ENCODE measurements around the gene TAS2R60. TPM values are rescaled to one million over a fixed set of nuclear protein-coding genes. Genes with fewer than 3 reads are reported as not detected.
"Not testable (repeated sequence)": the region's sequence is repeated elsewhere in the genome, so short reads cannot be mapped to it uniquely, and the experiment has no call there.

Gene TAS2R60
- total and polyA plus RNA-seq, 4 experiments from 2014 or later: 0.36 to 1.4 (median 0.92) TPM

DNA sequence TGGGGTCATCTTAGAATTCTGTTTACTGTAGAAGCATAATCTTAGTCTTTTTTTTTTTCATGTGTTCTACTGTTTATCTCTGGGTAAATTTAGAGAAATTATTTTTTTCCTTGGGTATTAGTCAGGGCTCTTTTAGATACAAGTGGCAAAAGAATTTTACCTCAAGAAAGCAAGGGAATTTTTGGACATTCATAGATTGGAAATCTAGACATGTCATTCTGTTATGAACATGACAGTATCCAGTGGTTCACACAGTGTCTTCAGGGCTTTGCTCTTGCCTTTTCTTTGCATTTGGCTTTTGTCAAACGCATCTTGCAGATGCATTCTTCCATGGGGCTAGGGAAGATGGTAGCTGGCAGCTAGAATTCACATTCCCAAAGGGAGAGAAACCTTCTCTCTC is 20.7 kb downstream of the TAS2R60 start:
- no peak for DNase-seq
- peaks cover 3 to 11% (median 7%) of the 10 kb centered on the region in 8 donors for H3K9me3 Mint-ChIP-seq
- H3K4me3 ChIP-seq (ENCODE audit: low read length in 2 of 2): no peak overlapping the region
- no peaks in the 10 kb centered on the region for H3K9me3 ChIP-seq (ENCODE audit: control insufficient read depth in 1 of 2, low read length in 2 of 2)
- H3K27ac ChIP-seq (ENCODE audit: low read depth, low read length): no peak overlapping the region
- intact Hi-C loops (cut with micrococcal nuclease): no loop called here
- no peaks in the 10 kb centered on the region for H3K4me1 Mint-ChIP-seq
- POLR2A ChIA-PET (ENCODE audit: partially characterized antibody): no interaction called here
- no peaks in the 10 kb centered on the region for H3K4me1 ChIP-seq (ENCODE audit: insufficient read depth, low read length)
- no peak overlapping the region for H3K4me3 Mint-ChIP-seq
- H3K36me3 Mint-ChIP-seq: peaks cover 5 to 16% of the 10 kb centered on the region in 2 donors
- CTCF ChIA-PET (ENCODE audit: partially characterized antibody): no interaction called here
- H3K27ac Mint-ChIP-seq: no peak overlapping the region
- H3K27me3 Mint-ChIP-seq: peaks cover 0 to 3% of the 10 kb centered on the region in 2 donors
- H3K36me3 ChIP-seq (ENCODE audit: insufficient read depth, low read length): no peaks in the 10 kb centered on the region
- H3K27me3 ChIP-seq (ENCODE audit: insufficient read depth, low read length): no peaks in the 10 kb centered on the region

GRCh38 chr7:143467724-143468123 is 24.5 kb downstream of the TAS2R60 start:
- no peaks in the 10 kb centered on the region for H3K36me3 ChIP-seq (ENCODE audit: insufficient read depth, low read length)
- Mint-ChIP-seq H3K4me1 (no peaks in the 10 kb centered on the region), H3K4me3 (no peak overlapping the region), H3K9me3 (peaks cover 3 to 25% (median 10%) of the 10 kb centered on the region in 8 donors), H3K27me3 (peaks cover 0 to 3% of the 10 kb centered on the region in 2 donors), H3K27ac (no peak overlapping the region), H3K36me3 (peaks cover 3 to 19% of the 10 kb centered on the region in 2 donors)
- CTCF ChIA-PET (ENCODE audit: partially characterized antibody): no interaction called here
- no peaks in the 10 kb centered on the region for H3K27me3 ChIP-seq (ENCODE audit: insufficient read depth, low read length)
- no peak overlapping the region for H3K4me3 ChIP-seq (ENCODE audit: low read length in 2 of 2)
- H3K27ac ChIP-seq (ENCODE audit: low read depth, low read length): no peak overlapping the region
- intact Hi-C loops (cut with micrococcal nuclease): no loop called here
- DNase-seq: no peak
- no peaks in the 10 kb centered on the region for H3K9me3 ChIP-seq (ENCODE audit: control insufficient read depth in 1 of 2, low read length in 2 of 2)
- H3K4me1 ChIP-seq (ENCODE audit: insufficient read depth, low read length): no peaks in the 10 kb centered on the region
- POLR2A ChIA-PET (ENCODE audit: partially characterized antibody): no interaction called here

DNA sequence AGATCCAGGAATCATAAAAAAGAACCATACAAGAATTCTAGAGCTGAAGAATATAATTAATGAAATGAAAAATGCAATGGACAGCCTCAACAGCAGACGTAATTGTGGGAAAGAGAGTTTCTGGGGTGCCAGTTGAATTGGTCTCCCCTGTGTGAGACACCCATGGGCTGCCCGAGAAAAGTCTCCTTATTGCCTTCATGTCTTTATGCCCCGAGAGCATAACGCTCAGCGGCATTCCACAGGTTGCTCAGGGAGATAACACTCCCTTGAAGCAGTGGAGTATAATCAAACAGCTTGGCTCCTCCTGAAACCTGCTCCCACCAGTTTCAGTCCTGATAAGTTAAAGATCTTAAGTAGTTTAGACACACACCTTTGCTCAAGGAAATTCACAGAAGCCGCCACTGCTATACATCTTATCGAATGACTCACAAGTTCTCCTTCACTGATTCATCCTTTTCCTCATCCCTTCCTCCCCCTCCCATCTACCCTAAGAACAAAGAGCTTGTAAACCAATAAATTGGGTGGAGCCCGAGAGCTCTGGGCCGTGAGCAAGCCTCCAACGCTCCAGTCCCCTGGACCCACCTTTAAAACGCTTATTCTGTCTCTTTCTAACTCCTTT is 28.9 kb downstream of the TAS2R60 start:
- H3K4me1 Mint-ChIP-seq; H3K27me3 ChIP-seq (ENCODE audit: insufficient read depth, low read length); H3K9me3 ChIP-seq (ENCODE audit: control insufficient read depth in 1 of 2, low read length in 2 of 2); H3K27ac Mint-ChIP-seq; H3K4me3 ChIP-seq (ENCODE audit: low read length in 2 of 2); intact Hi-C loops (cut with micrococcal nuclease); DNase-seq; H3K4me3 Mint-ChIP-seq; POLR2A ChIA-PET (ENCODE audit: partially characterized antibody); H3K27me3 Mint-ChIP-seq; H3K36me3 ChIP-seq (ENCODE audit: insufficient read depth, low read length); H3K4me1 ChIP-seq (ENCODE audit: insufficient read depth, low read length); H3K27ac ChIP-seq (ENCODE audit: low read depth, low read length): not testable (repeated sequence)
- CTCF ChIA-PET (ENCODE audit: partially characterized antibody): interaction anchor here (1.0 kb wide), 1 partner anchor 257 kb away, joined by 3 read pairs; no protein-coding TSS in a partner anchor
- Mint-ChIP-seq H3K9me3 (peaks cover 0 to 27% (median 11%) of the 10 kb centered on the region in 8 donors), H3K36me3 (peaks cover 0 to 11% of the 10 kb centered on the region in 2 donors)

GRCh38 chr7:143477501-143478150 is 34.4 kb downstream of the TAS2R60 start, which contains the start of gene TAS2R41:
TAS2R41 (plus strand) TSS chr7:143477873; CDS start chr7:143477873, 0 bp downstream.
- H3K9me3 Mint-ChIP-seq: peaks cover 0 to 6% (median 0%) of the 10 kb centered on the region in 8 donors
- POLR2A ChIA-PET (ENCODE audit: partially characterized antibody): no interaction called here
- intact Hi-C loops (cut with micrococcal nuclease): no loop called here

DNA sequence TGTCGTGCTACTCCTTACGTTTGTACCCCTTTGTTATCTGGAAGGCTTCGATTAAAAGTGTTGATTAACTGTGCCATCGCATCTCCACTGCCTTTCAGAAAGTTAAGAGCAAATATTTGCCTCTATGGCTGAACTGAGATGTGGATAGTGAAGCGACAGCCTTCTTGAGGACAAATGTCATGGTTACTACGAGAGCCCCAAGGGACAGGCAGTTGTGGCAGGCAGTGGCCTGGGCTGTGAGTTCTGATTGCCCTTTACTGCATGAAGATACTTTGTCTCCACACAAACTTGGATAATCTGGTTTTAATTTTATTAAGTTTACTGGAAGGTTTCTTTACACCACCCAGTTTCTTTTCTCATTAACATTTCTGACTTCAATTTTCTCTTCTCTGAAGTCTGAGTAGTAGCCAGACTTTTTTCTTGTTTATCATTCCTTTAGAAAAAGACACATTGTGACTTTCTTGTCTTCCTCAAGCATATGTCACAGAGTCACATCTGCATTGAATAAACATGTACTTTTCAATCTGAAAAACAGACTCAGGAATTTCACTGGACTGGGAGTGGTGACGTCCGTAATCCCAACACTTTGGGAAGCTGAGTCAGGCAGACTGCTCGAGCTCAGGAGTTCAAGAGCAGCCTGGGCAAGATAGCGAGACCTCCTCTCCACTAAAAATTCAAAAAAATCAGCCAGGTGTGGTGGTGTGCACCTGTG is 36.0 kb downstream of the TAS2R60 start:
- Mint-ChIP-seq H3K27me3 (peaks cover 0 to 1% of the 10 kb centered on the region in 2 donors), H3K27ac (no peak overlapping the region), H3K4me3 (no peak overlapping the region), H3K4me1 (peaks cover 10 to 30% (median 17%) of the 10 kb centered on the region in 4 donors), H3K9me3 (no peaks in the 10 kb centered on the region), H3K36me3 (no peaks in the 10 kb centered on the region)
- Histone ChIP-seq H3K36me3 (ENCODE audit: insufficient read depth, low read length) (no peaks in the 10 kb centered on the region), H3K4me1 (ENCODE audit: insufficient read depth, low read length) (no peaks in the 10 kb centered on the region), H3K27ac (ENCODE audit: low read depth, low read length) (no peak overlapping the region), H3K27me3 (ENCODE audit: insufficient read depth, low read length) (no peaks in the 10 kb centered on the region), H3K4me3 (ENCODE audit: low read length in 2 of 2) (no peak overlapping the region), H3K9me3 (ENCODE audit: control insufficient read depth in 1 of 2, low read length in 2 of 2) (no peaks in the 10 kb centered on the region)
- CTCF ChIA-PET (ENCODE audit: partially characterized antibody): interaction anchor here (0.8 to 1.4 kb wide), 3 partner anchors 8 to 63 kb away, joined by 3 read pairs; no protein-coding TSS in a partner anchor
- intact Hi-C loops (cut with micrococcal nuclease): no loop called here
- POLR2A ChIA-PET (ENCODE audit: partially characterized antibody): no interaction called here
- no peak for DNase-seq

More at GRCh38 chr7:143477501-143478150, 34.4 kb downstream of the TAS2R60 start, which contains the start of gene TAS2R41:
- H3K4me3 ChIP-seq (ENCODE audit: low read length in 2 of 2): no peak within 1 kb of the TSS
- no peaks in the 10 kb centered on the region for H3K9me3 ChIP-seq (ENCODE audit: control insufficient read depth in 1 of 2, low read length in 2 of 2)
- DNase-seq: no peak
- no peaks in the 10 kb centered on the region for H3K4me1 ChIP-seq (ENCODE audit: insufficient read depth, low read length)
- no peaks in the 10 kb centered on the region for H3K36me3 ChIP-seq (ENCODE audit: insufficient read depth, low read length)
- H3K4me1 Mint-ChIP-seq: peaks cover 10 to 30% (median 17%) of the 10 kb centered on the region in 4 donors
- CTCF ChIA-PET (ENCODE audit: partially characterized antibody): interaction anchor here (1.3 kb wide), 1 partner anchor 10 kb away, joined by 3 read pairs; no protein-coding TSS in a partner anchor
- H3K27ac Mint-ChIP-seq: peak within 1 kb of the TSS in 1 of 7 donors; percentile 51
- H3K36me3 Mint-ChIP-seq: peaks cover 0 to under 1% of the 10 kb centered on the region in 2 donors
- peaks cover 0 to 1% of the 10 kb centered on the region in 2 donors for H3K27me3 Mint-ChIP-seq
- H3K27me3 ChIP-seq (ENCODE audit: insufficient read depth, low read length): no peaks in the 10 kb centered on the region
- no peak within 1 kb of the TSS for H3K4me3 Mint-ChIP-seq
- no peak within 1 kb of the TSS for H3K27ac ChIP-seq (ENCODE audit: low read depth, low read length)

DNA sequence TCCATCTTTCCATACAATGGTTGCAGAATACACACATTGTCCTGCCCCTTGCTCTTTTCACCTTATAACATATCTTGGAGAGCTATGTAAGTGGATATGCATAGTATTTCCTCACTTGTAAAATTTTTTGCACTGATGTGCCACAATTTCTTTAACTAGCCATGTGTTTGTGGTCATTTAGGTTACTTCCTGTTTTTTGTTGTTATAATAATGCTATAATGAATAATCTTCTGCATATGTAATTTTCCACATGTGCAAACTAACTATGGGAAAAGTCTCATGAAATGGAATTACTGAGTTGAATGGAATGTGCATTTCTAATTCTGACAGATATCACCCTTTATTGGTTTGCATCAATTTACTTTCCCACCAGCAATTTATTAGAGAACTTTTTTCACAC is 37.2 kb downstream of the TAS2R60 start:
- H3K27ac ChIP-seq (ENCODE audit: low read depth, low read length): no peak overlapping the region

DNA sequence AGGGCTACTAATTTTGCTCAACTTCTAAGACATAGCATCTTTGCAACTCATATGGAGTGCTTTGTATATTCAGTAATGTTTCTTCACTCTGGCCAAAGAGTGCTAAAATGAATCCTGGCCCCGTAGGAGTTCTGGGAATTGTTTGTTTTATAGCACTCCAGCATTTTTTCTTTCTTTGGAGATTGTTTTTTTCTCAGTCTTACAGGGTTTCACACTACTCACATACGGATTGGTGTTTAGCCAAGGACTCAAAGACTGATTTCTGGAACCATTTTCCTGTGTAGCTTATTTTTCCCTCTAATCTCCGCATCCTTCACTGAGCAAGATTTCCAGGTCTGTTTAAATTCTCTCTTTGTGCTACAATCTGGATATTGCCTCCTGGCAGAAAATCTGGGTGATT is 40.9 kb downstream of the TAS2R60 start:
- H3K27ac Mint-ChIP-seq: no peak overlapping the region
- ChIA-PET POLR2A (ENCODE audit: partially characterized antibody) (no interaction called here), CTCF (ENCODE audit: partially characterized antibody) (no interaction called here)
- H3K9me3 Mint-ChIP-seq: no peaks in the 10 kb centered on the region
- peaks cover 0 to 6% of the 10 kb centered on the region in 2 donors for H3K36me3 Mint-ChIP-seq
- H3K9me3 ChIP-seq (ENCODE audit: control insufficient read depth in 1 of 2, low read length in 2 of 2): no peaks in the 10 kb centered on the region
- intact Hi-C loops (cut with micrococcal nuclease): no loop called here
- no peaks in the 10 kb centered on the region for H3K27me3 ChIP-seq (ENCODE audit: insufficient read depth, low read length)
- H3K4me3 Mint-ChIP-seq: no peak overlapping the region
- no peaks in the 10 kb centered on the region for H3K4me1 ChIP-seq (ENCODE audit: insufficient read depth, low read length)
- DNase-seq: no peak
- no peak overlapping the region for H3K27ac ChIP-seq (ENCODE audit: low read depth, low read length)
- H3K36me3 ChIP-seq (ENCODE audit: insufficient read depth, low read length): no peaks in the 10 kb centered on the region
- H3K27me3 Mint-ChIP-seq: no peaks in the 10 kb centered on the region
- H3K4me3 ChIP-seq (ENCODE audit: low read length in 2 of 2): no peak overlapping the region
- peaks cover 10 to 20% (median 15%) of the 10 kb centered on the region in 4 donors for H3K4me1 Mint-ChIP-seq

More for the DNA sequence above, 37.2 kb downstream of the TAS2R60 start:
- peaks cover 10 to 30% (median 17%) of the 10 kb centered on the region in 4 donors for H3K4me1 Mint-ChIP-seq
- Histone ChIP-seq H3K9me3 (ENCODE audit: control insufficient read depth in 1 of 2, low read length in 2 of 2) (no peaks in the 10 kb centered on the region), H3K36me3 (ENCODE audit: insufficient read depth, low read length) (no peaks in the 10 kb centered on the region), H3K4me3 (ENCODE audit: low read length in 2 of 2) (no peak overlapping the region), H3K27me3 (ENCODE audit: insufficient read depth, low read length) (no peaks in the 10 kb centered on the region), H3K4me1 (ENCODE audit: insufficient read depth, low read length) (no peaks in the 10 kb centered on the region)
- no peak overlapping the region for H3K4me3 Mint-ChIP-seq
- intact Hi-C loops (cut with micrococcal nuclease): no loop called here
- ChIA-PET CTCF (ENCODE audit: partially characterized antibody) (interaction anchor here (1.4 kb wide), 1 partner anchor 64 kb away, joined by 3 read pairs; no protein-coding TSS in a partner anchor), POLR2A (ENCODE audit: partially characterized antibody) (no interaction called here)
- H3K27me3 Mint-ChIP-seq: no peaks in the 10 kb centered on the region
- no peak overlapping the region for H3K27ac Mint-ChIP-seq
- H3K9me3 Mint-ChIP-seq: no peaks in the 10 kb centered on the region
- H3K36me3 Mint-ChIP-seq: no peaks in the 10 kb centered on the region
- DNase-seq: no peak
